Right ventricle myocardium superior (tissue), 1 donor: ENCODE measurements around the gene TCF4. TPM values are rescaled to one million over a fixed set of nuclear protein-coding genes. Genes with fewer than 3 reads are reported as not detected.

Source experiments
- ATAC-seq: fragments of 200-7000 bp; cut with Tn5 transposase; one replicate; pipeline ENCODE4 v1.9.1; 2020; ENCODE audit warnings: mild to moderate bottlenecking; ENCODE audit not compliant: poor library complexity
- DNase-seq: peaks from one replicate; pipeline ENCODE4 v3.0.0-alpha.2; 2020
- intact Hi-C: fragments of 100-400 bp; cut with DNase I; formaldehyde crosslinking; loops from one replicate; pipeline ENCODE4 v1.11.2; 2022
- total RNA-seq: library from RNA; stranded (reverse); fragmentation: NEBNext Ultra II Directional; extraction: Animal tissue kit (Norgen Biotek cat#: 25700); gene quantifications from one replicate; pipeline ENCODE4 v1.2.1, GENCODE V29; 2021
- donor health status: DM: no; HTN: yes; CAD: no; lungs with severe emphysema.

Gene TCF4
- total RNA-seq, 1 donor from 2014 or later, result 59.5 TPM

DNA sequence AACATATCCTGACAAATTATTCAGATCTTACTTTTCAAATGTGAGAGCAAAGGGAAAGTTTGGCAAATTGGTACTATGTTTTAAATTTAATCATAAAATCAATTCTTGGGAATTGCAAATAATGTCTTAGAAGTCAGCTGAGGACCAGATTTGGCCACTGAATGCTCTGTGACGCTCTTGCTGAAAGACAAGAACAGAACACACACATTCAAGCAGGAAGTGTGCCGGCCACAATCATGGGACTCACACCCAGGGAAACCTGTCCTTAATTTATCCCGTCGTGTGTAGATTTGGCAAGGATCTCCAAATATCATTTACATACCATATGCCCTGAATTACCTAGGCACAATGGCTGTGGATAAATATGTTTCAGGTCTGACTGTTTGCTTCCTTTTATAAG, 253.1 kb downstream of the TCF4 start:
- peak; percentile 48 for ATAC-seq
- peak; percentile 46 for DNase-seq
- intact Hi-C loops, result no loop called here

- DNase-seq (no peak), ATAC-seq (no peak)
- intact Hi-C loops, result no loop called here
These were observed 256.7 kb downstream of the TCF4 start for GRCh38 chr18:55331301-55331700.

- DNase-seq, result no peak
- intact Hi-C loops, result loop anchor here (5.0 to 10.0 kb wide), 2 partner anchors 86 to 256 kb away; partner anchors contain the start of gene TCF4
- peak; percentile 84 for ATAC-seq
These were observed 259.7 kb downstream of the TCF4 start for GRCh38 chr18:55328301-55328700.

- ATAC-seq (no peak), DNase-seq (no peak)
- intact Hi-C loops, result loop anchor here (5.0 to 10.0 kb wide), 2 partner anchors 85 to 257 kb away; partner anchors contain the start of gene TCF4
These were observed 260.5 kb downstream of the TCF4 start for GRCh38 chr18:55327454-55327853.

DNA sequence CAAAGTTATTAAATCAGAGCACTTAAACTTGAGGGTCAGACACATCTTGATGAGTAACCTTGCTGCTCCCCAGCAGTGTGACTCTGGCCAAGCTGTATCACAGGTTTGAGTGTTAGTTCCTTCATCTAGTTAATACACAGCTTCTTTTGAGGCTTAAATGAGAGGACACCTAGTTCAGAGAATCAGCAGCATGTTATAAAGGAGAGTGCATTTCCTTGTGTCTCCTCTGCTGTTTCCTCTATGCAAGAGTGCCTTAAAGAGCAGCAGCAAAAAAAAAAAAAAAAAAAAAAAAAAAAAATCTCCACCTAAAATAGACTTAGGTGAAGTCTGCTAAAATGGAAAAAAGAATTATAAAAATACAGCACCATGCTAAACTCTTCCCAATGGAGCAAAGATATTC, 261.9 kb downstream of the TCF4 start:
- DNase-seq, result no peak
- ATAC-seq, result no peak
- intact Hi-C loops, result loop anchor here (5.0 to 10.0 kb wide), 2 partner anchors 84 to 259 kb away; partner anchors contain the start of gene TCF4

GRCh38 chr18:55324166-55324565, 263.8 kb downstream of the TCF4 start:
- intact Hi-C loops, result loop anchor here (10.0 kb wide), 1 partner anchor 261 kb away; the partner anchor contains the start of gene TCF4
- ATAC-seq, result no peak

DNA sequence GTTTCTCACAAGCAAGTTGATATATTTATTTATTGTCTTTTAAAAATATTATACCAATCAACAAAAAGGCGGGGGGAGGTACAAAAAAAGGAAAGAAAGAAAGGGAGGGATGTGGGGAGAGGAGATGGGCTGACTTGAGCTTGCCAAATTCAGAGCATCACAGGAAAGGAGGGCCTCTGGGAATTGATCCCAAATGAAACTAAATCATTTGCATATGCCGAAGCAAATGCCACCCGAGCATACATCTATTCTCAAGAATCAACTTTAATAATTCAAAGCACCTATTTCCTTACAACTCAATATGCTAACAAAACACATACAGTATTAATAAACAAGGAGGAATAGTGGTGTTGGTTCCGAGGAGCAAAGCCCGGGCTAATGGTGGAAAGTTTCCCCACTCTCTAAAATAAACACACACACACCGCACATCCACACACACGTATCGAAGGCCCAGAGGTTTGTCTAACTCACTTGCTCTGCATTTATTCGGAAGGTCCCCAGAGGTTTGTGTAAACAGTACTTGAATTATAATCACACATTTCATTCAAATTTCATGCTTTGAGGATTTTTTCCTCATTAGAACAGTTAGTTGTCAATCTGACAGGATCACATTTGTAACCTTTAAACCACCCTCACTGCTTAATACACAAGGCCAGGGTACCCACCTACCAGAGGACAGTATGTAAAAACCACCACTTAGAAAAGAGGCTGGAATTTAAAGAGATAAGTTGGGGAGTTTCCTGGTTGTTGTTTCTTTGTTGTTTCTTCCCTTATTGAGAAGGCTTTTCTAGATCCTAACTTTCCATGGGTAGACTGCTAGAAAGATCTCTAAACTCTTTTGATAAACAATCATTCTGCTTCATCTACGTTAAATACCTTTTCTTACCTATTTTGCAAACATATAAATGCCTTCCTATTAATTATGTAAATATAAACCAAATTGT, 264.7 kb downstream of the TCF4 start:
- intact Hi-C loops, result loop anchor here (10.0 kb wide), 1 partner anchor 261 kb away; the partner anchor contains the start of gene TCF4
- ATAC-seq, result no peak

More at GRCh38 chr18:55324166-55324565, 263.8 kb downstream of the TCF4 start:
- DNase-seq, result no peak

DNA sequence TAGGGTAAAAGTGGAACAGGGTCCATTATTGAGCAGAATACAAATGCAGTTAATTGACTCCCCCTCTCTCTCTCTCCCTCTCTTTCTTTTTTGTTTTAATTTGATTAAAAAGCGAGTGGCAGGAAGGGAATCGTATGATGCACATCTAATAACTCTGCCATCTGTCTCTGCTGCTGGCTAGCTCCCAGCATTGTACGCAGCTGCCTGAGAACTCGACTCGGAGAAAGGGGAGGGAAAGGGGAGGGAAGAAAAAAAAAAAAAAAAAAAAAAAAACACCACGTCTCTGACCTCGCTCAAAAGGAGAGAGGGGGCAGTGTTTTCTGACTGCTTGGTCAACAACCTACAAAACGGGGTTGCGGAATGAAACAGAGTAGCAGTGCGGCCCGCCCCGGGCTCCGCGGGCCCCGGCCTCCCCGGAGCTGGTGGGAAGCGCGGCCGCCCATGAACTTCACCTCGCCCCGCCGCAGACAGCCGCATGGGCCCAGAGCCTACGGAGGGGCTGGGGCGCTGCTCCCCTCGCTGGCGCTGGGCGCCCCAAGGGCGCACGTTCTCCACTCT, 265.7 kb downstream of the TCF4 start:
- DNase-seq (peak; percentile 91), ATAC-seq (peak; percentile 91)
- intact Hi-C loops, result loop anchor here (10.0 kb wide), 1 partner anchor 263 kb away; the partner anchor contains the start of gene TCF4

More for the DNA sequence above, 264.7 kb downstream of the TCF4 start:
- DNase-seq, result no peak

- ATAC-seq (peak; percentile 94), DNase-seq (peak; percentile 97)
- intact Hi-C loops, result loop anchor here (10.0 kb wide), 1 partner anchor 263 kb away; the partner anchor contains the start of gene TCF4
These were observed 266.5 kb downstream of the TCF4 start for GRCh38 chr18:55321265-55322177.

DNA sequence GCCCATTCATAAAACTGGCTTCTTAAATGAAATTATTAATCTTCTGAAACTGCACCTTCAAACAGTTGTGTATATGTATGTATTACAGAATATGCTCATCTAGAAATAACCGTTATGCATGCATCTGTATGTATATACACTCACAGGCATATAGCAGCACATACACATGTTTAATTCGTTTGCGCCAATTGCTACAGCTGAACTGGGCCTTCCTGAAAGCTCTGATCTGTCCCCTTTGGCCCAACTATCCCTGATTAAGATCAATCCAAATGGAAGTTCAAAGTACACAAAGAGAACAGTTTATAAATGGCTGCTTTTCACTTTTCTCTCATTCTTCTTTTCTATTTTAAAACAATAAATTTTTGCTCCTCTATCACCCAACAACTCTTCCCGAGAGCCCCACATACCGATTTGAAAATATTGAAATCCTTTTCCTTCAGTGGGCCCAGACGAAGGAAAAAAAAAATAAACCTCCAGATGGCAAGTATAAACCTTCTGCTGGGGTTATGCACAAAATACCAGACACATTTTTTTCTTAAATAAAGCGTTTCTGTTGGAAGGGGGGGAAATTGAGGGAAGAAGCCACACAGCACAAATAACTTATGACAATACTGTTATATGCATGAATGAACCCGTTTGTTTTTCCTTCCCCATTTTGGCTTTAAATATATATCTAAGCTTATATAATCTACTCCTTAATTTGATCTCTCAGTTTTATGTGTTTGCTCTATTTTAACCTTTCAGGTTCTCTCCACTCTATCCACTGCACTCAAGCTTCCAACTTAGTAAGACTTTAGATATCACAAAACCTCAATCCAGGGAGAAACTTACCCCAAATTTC, 267.3 kb downstream of the TCF4 start:
- ATAC-seq, result no peak
- intact Hi-C loops, result loop anchor here (10.0 kb wide), 1 partner anchor 264 kb away; the partner anchor contains the start of gene TCF4
- DNase-seq, result no peak

GRCh38 chr18:55319459-55320193, 268.4 kb downstream of the TCF4 start:
- DNase-seq (no peak), ATAC-seq (no peak)
- intact Hi-C loops, result loop anchor here (10.0 kb wide), 1 partner anchor 265 kb away; the partner anchor contains the start of gene TCF4

GRCh38 chr18:55318951-55319441, 269.0 kb downstream of the TCF4 start:
- ATAC-seq (no peak), DNase-seq (no peak)
- intact Hi-C loops, result no loop called here

DNA sequence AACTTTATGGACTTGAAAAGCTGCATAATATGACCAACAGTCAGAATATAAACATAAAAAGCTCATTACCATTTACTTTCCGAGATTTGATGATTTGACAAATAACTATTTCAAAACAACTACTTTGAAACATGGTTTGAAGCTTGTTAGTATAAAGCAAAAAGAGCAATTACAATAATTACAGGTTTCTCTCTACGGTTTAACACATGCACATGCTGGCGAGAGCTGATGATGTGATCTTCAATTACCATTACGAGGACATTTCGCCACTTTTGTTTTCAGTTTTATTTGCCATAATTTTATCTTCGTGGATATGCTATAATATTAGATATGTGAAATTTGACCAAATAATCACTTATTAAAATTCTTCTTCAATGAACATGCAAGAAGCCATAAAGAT, 270.1 kb downstream of the TCF4 start:
- ATAC-seq (no peak), DNase-seq (no peak)
- intact Hi-C loops, result no loop called here

DNA sequence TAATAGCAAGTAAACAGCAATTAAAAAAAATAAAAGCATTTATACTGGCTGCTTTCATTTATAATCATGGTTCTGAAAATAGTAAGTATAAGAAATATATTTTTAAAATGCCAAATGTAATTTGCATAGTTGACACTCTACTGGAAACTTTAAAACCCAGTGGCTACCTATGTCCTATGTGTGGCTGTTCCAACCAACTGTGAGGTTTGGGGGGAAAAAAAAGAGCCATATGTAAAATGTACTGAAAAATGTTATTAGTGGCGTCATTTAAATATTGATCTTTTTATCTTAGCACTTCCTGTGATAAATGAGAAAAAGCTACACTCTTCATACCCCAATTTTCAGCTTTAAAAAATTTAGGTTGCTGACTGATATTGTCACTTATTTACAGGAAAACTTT, 270.7 kb downstream of the TCF4 start:
- DNase-seq (no peak), ATAC-seq (no peak)
- intact Hi-C loops, result no loop called here

- ATAC-seq (no peak), DNase-seq (no peak)
- intact Hi-C loops, result no loop called here
These were observed 271.4 kb downstream of the TCF4 start for GRCh38 chr18:55316486-55317184.

DNA sequence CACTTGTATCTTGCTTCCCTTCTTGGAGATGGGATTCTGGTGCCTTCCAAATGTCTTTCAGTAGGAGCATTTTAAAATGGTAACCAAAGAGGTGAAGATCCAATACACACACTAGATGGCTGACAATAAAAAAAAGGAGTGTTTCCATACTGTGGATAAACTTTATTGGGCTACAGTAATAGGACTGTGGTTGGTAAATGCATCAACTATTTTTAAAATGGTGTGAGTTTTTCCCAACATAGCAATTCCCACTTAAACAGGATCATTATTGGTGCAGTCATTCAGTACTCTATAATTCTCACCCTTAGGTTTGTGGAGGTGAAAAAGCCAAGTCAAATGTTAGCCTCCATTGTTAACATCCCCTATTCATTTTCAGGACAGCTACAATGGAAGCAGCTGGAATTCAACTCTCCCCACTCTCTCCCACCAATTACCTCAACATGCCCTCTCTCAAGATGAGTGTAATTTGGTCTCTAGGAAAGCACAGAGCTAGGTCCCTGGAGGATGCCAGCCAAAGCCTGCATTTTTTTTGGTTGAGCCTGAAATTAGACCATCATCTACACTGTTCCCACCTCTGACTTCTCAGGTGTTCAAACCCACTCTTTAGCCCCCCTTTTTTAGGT, 273.3 kb downstream of the TCF4 start:
- no peak for ATAC-seq
- intact Hi-C loops, result no loop called here
- DNase-seq, result no peak
